H9 (cell line): ENCODE measurements around the gene UNCX. TPM values are rescaled to one million over a fixed set of nuclear protein-coding genes. Genes with fewer than 3 reads are reported as not detected.
"Not testable (repeated sequence)": the region's sequence is repeated elsewhere in the genome, so short reads cannot be mapped to it uniquely, and the experiment has no call there.

Experiments used
- DNase-seq: peaks from one replicate; pipeline ENCODE4 v3.0.0-alpha.2; 2017
- H2AFZ ChIP-seq: one replicate; pipeline ENCODE4 v1.6.1; 2013; ENCODE audit warnings: mild to moderate bottlenecking, low read length, control low read depth, moderate library complexity
- H2AK5ac ChIP-seq: 2 replicates; pipeline ENCODE4 v1.6.1; 2013; ENCODE audit warnings: low read length, control low read depth, mixed read lengths; ENCODE audit not compliant: insufficient read length
- H2BK120ac ChIP-seq: one replicate; pipeline ENCODE4 v1.6.1; 2013; ENCODE audit warnings: low read depth, mild to moderate bottlenecking, low read length, control low read depth, inconsistent platforms; ENCODE audit not compliant: poor library complexity, severe bottlenecking
- H2BK12ac ChIP-seq: 2 replicates; pipeline ENCODE4 v1.6.1; 2013; ENCODE audit warnings: low read length, control low read depth, mixed read lengths, low read depth; ENCODE audit not compliant: insufficient read length
- H2BK15ac ChIP-seq: 2 replicates; pipeline ENCODE4 v1.6.1; 2013; ENCODE audit warnings: low read depth, low read length, control low read depth
- H2BK20ac ChIP-seq: one replicate; pipeline ENCODE4 v1.6.1; 2013; ENCODE audit warnings: low read depth, mild to moderate bottlenecking, low read length, control low read depth, inconsistent platforms; ENCODE audit not compliant: poor library complexity, severe bottlenecking
- H2BK5ac ChIP-seq: 2 replicates; pipeline ENCODE4 v1.6.1; 2013; ENCODE audit warnings: low read length, control low read depth, mixed read lengths; ENCODE audit not compliant: insufficient read length
- H3K14ac ChIP-seq: 2 replicates; pipeline ENCODE4 v1.6.1; 2013; ENCODE audit warnings: low read length, control low read depth; ENCODE audit not compliant: insufficient read depth
- H3K18ac ChIP-seq: 2 replicates; pipeline ENCODE4 v1.6.1; 2013; ENCODE audit warnings: low read depth, mild to moderate bottlenecking, mixed read lengths, low read length, control low read depth; ENCODE audit not compliant: insufficient read length
- H3K23ac ChIP-seq: 2 replicates; pipeline ENCODE4 v1.6.1; 2013; ENCODE audit warnings: low read length, control low read depth, mixed read lengths, low read depth; ENCODE audit not compliant: insufficient read length
- H3K23me2 ChIP-seq: 2 replicates; pipeline ENCODE4 v1.6.1; 2013; ENCODE audit warnings: low read depth, mild to moderate bottlenecking, mixed read lengths, low read length, control low read depth; ENCODE audit not compliant: insufficient read length, poor library complexity, severe bottlenecking
- H3K27ac ChIP-seq: 2 replicates; pipeline ENCODE4 v1.5.1; 2013; ENCODE audit warnings: low read length, control low read depth, mixed read lengths, low read depth; ENCODE audit not compliant: insufficient read length
- H3K27me3 ChIP-seq: 2 replicates; pipeline ENCODE4 v1.6.1; 2013; ENCODE audit warnings: low read length, control low read depth, inconsistent platforms; ENCODE audit not compliant: insufficient read depth
- H3K4ac ChIP-seq: 2 replicates; pipeline ENCODE4 v1.6.1; 2013; ENCODE audit warnings: low read depth, mild to moderate bottlenecking, control low read depth, inconsistent platforms, low read length, moderate library complexity
- H3K4me1 ChIP-seq: 2 replicates; pipeline ENCODE4 v1.6.1; 2013; ENCODE audit warnings: low read length, control low read depth, inconsistent platforms; ENCODE audit not compliant: insufficient read depth
- H3K4me2 ChIP-seq: 2 replicates; pipeline ENCODE4 v1.6.1; 2013; ENCODE audit warnings: low read length, control low read depth, mixed read lengths; ENCODE audit not compliant: insufficient read length, insufficient read depth
- H3K56ac ChIP-seq: 2 replicates; pipeline ENCODE4 v1.6.1; 2013; ENCODE audit warnings: low read depth, mild to moderate bottlenecking, mixed read lengths, low read length, control low read depth; ENCODE audit not compliant: insufficient read length
- H3K79me1 ChIP-seq: 2 replicates; pipeline ENCODE4 v1.6.1; 2013; ENCODE audit warnings: low read depth, mild to moderate bottlenecking, moderate library complexity, low read length, control low read depth, inconsistent platforms; ENCODE audit not compliant: insufficient read depth, poor library complexity, severe bottlenecking
- H3K79me2 ChIP-seq: 2 replicates; pipeline ENCODE4 v1.6.1; 2013; ENCODE audit warnings: low read length, control low read depth, inconsistent platforms; ENCODE audit not compliant: insufficient read depth
- H3K9ac ChIP-seq: 2 replicates; pipeline ENCODE4 v1.6.1; 2013; ENCODE audit warnings: low read length, control low read depth, mixed read lengths; ENCODE audit not compliant: insufficient read length; ENCODE audit errors: extremely low read depth
- H3K9me3 ChIP-seq: one replicate; pipeline ENCODE4 v1.6.1; 2013; ENCODE audit warnings: low read depth, low read length, inconsistent platforms; ENCODE audit not compliant: control insufficient read depth
- H3T11ph ChIP-seq: one replicate; pipeline ENCODE4 v1.6.1; 2013; ENCODE audit warnings: mild to moderate bottlenecking, low read length, control low read depth, inconsistent platforms
- H4K20me1 ChIP-seq: one replicate; pipeline ENCODE4 v1.6.1; 2013; ENCODE audit not compliant: control insufficient read depth, insufficient read length, insufficient read depth
- H4K5ac ChIP-seq: 2 replicates; pipeline ENCODE4 v1.6.1; 2013; ENCODE audit warnings: low read depth, mild to moderate bottlenecking, mixed read lengths, low read length, control low read depth; ENCODE audit not compliant: insufficient read length
- H4K8ac ChIP-seq: replicated peaks from 2 replicates; pipeline ENCODE4 v1.6.1; 2013; ENCODE audit warnings: low read length, control low read depth, mixed read lengths, low read depth; ENCODE audit not compliant: insufficient read length
- H4K91ac ChIP-seq: 2 replicates; pipeline ENCODE4 v1.6.1; 2013; ENCODE audit warnings: low read depth, mild to moderate bottlenecking, moderate library complexity, mixed read lengths, low read length, control low read depth; ENCODE audit not compliant: insufficient read length
- H3K27ac Mint-ChIP-seq, 3 experiments: 2 replicates in 2 of 3; 3 replicates in 1 of 3; pipeline ENCODE4 v1.8.0; 2020 to 2021; ENCODE audit warnings: mixed read lengths in 3 of 3, mild to moderate bottlenecking in 1 of 3, moderate library complexity in 1 of 3
- H3K27me3 Mint-ChIP-seq: 2 replicates; pipeline ENCODE4 v1.8.0; 2021; ENCODE audit warnings: low read depth, mild to moderate bottlenecking, moderate library complexity, mixed read lengths
- H3K36me3 Mint-ChIP-seq, 3 experiments: 2 replicates in 2 of 3; 3 replicates in 1 of 3; pipeline ENCODE4 v1.8.0; 2020 to 2021; ENCODE audit warnings: low read depth in 3 of 3, mixed read lengths in 3 of 3; ENCODE audit not compliant: insufficient read depth in 1 of 3
- H3K4me1 Mint-ChIP-seq, 2 experiments: 2 replicates each; pipeline ENCODE4 v1.8.0; 2020; ENCODE audit warnings: mixed read lengths in 2 of 2
- H3K4me3 Mint-ChIP-seq, 2 experiments: 2 replicates in 1 of 2; 3 replicates in 1 of 2; pipeline ENCODE4 v1.8.0; 2020 to 2021; ENCODE audit warnings: mild to moderate bottlenecking in 2 of 2, mixed read lengths in 2 of 2, moderate library complexity in 1 of 2
- H3K9me3 Mint-ChIP-seq, 2 experiments: 2 replicates in 1 of 2; 3 replicates in 1 of 2; pipeline ENCODE4 v1.8.0; 2020; ENCODE audit warnings: mild to moderate bottlenecking in 2 of 2, mixed read lengths in 2 of 2, moderate library complexity in 1 of 2
- WGBS: extraction: QIAGEN DNeasy Blood & Tissue Kit; methylation state at CpG from one replicate; pipeline ENCODE4 v1.1.7; 2013; ENCODE audit warnings: missing lambda C conversion rate, low lambda C conversion rate, mixed read lengths; ENCODE audit not compliant: insufficient read length; ENCODE audit errors: extremely low coverage; 5-methylcytosine and 5-hydroxymethylcytosine counted together
- total RNA-seq: library from RNA; stranded (reverse); gene quantifications from 2 replicates; pipeline ENCODE4 v1.2.1, GENCODE V29; 2021
- TF ChIP-seq, protein P1 (sequence below): fragments of 200-600 bp; sonication (generic); conservative IDR thresholded peaks from 3 replicates; pipeline ENCODE4 v1.8.0; 2021; ENCODE audit warnings: antibody characterized with exemption, mild to moderate bottlenecking

Gene UNCX
- total RNA-seq, 1 experiment from 2014 or later, result not detected

DNA sequence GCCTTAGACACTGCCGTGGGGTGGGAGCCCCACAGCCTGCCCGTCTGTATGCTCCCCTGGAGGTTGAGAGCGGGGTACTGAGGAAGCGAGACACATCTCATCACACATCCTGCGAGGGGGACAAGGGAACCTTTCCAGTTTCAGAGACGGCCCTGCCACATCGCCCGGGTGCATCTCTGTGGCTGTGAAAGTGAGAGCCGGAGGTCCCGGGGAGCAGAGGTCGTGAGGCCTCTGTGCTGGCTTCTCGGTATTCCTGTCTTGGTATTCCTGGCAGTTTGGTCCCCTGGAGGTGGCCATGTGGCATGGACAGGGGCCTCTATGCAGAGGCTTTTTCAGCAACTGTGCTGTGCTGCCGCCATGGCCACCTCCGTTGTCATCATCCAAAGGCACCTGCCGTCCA, 30.8 kb upstream of the UNCX start:
- Histone ChIP-seq H3K9ac (no peak overlapping the region), H2BK12ac (no peak overlapping the region), H3K23ac (no peak overlapping the region), H3T11ph (no peak overlapping the region), H2BK120ac (no peak overlapping the region), H3K9me3 (no peaks in the 10 kb centered on the region), H2AFZ (no peak overlapping the region), H3K4me2 (no peak overlapping the region), H3K56ac (no peak overlapping the region), H2BK5ac (no peak overlapping the region), H3K18ac (no peak overlapping the region), H3K23me2 (no peaks in the 10 kb centered on the region), H3K27me3 (no peaks in the 10 kb centered on the region), H4K91ac (peak overlapping the region; percentile 59), H2BK15ac (no peak overlapping the region), H3K79me2 (no peaks in the 10 kb centered on the region), H4K8ac (no peak overlapping the region), H4K5ac (no peak overlapping the region), H3K27ac (no peak overlapping the region), H2AK5ac (no peak overlapping the region), H3K4me1 (no peaks in the 10 kb centered on the region), H3K4ac (no peak overlapping the region), H2BK20ac (no peak overlapping the region), H3K14ac (no peak overlapping the region; the same call in 1 of the 2 replicates), H4K20me1 (no peaks in the 10 kb centered on the region), H3K79me1 (no peaks in the 10 kb centered on the region)
- H3K36me3 Mint-ChIP-seq, result no peaks in the 10 kb centered on the region
- WGBS, result no CpG with 5 or more reads among the region's 15 CpGs
- no peak overlapping the region for H3K27ac Mint-ChIP-seq
- H3K9me3 Mint-ChIP-seq, result peaks cover 0 to 3% of the 10 kb centered on the region in 2 experiments; a peak in 2 of 5 replicates
- peaks cover 19% of the 10 kb centered on the region for H3K27me3 Mint-ChIP-seq
- TF ChIP-seq, protein P1, sequence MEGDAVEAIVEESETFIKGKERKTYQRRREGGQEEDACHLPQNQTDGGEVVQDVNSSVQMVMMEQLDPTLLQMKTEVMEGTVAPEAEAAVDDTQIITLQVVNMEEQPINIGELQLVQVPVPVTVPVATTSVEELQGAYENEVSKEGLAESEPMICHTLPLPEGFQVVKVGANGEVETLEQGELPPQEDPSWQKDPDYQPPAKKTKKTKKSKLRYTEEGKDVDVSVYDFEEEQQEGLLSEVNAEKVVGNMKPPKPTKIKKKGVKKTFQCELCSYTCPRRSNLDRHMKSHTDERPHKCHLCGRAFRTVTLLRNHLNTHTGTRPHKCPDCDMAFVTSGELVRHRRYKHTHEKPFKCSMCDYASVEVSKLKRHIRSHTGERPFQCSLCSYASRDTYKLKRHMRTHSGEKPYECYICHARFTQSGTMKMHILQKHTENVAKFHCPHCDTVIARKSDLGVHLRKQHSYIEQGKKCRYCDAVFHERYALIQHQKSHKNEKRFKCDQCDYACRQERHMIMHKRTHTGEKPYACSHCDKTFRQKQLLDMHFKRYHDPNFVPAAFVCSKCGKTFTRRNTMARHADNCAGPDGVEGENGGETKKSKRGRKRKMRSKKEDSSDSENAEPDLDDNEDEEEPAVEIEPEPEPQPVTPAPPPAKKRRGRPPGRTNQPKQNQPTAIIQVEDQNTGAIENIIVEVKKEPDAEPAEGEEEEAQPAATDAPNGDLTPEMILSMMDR, result no peak
- no peaks in the 10 kb centered on the region for H3K4me1 Mint-ChIP-seq
- no peak for DNase-seq
- no peak overlapping the region for H3K4me3 Mint-ChIP-seq

DNA sequence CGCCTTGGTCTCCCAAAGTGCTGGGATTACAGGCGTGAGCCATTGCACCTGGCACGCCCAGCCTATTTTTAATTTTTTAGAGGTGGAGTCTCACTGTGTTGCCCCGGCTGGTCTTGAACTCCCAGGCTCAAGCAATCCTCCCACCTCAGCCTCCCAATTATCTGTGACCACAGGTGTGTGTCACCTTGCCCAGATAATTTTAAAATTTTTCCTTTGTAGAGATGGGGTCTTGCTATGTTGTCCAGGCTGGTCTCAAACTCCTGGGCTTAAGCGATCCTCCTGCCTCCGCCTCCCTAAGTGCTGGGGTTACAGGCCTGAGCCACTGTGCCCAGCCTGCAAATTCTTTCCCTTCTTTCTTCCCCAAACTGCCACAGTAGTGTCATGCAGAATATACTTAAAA, 29.8 kb upstream of the UNCX start:
- not testable (repeated sequence) for H3K4me1 Mint-ChIP-seq, H3K23ac ChIP-seq, H3K27me3 ChIP-seq, H2BK15ac ChIP-seq, H2BK12ac ChIP-seq, H2BK5ac ChIP-seq, H3K4ac ChIP-seq, H3K4me2 ChIP-seq, H2AFZ ChIP-seq, H4K20me1 ChIP-seq, H4K8ac ChIP-seq, H3K23me2 ChIP-seq, H3K79me1 ChIP-seq, H2AK5ac ChIP-seq, H3K36me3 Mint-ChIP-seq, H3K9ac ChIP-seq, H2BK20ac ChIP-seq, H3K4me3 Mint-ChIP-seq, H2BK120ac ChIP-seq, DNase-seq, H3K9me3 ChIP-seq, H3K9me3 Mint-ChIP-seq, H4K5ac ChIP-seq, H3K56ac ChIP-seq, H3K27ac ChIP-seq, H3K79me2 ChIP-seq, H3T11ph ChIP-seq, H3K4me1 ChIP-seq, H3K18ac ChIP-seq, H3K14ac ChIP-seq, H3K27ac Mint-ChIP-seq, H4K91ac ChIP-seq
- peaks cover 13% of the 10 kb centered on the region for H3K27me3 Mint-ChIP-seq
- WGBS, result no CpG with 5 or more reads among the region's 6 CpGs
